ENCODE data around the gene NECAP2. TPM values are rescaled to one million over a fixed set of nuclear protein-coding genes. Genes with fewer than 3 reads are reported as not detected.

The NECAP2 gene
- total RNA-seq, 4 donors from 2014 or later = 43.8 to 56.8 (median 48.6) TPM

- intact Hi-C loops (cut with DNase I) = no loop called here
- Histone ChIP-seq H3K27me3 (no peaks in the 10 kb centered on the region), H3K4me1 (no peaks in the 10 kb centered on the region), H3K27ac (no peak overlapping the region), H3K4me3 (replicated peaks in 1 of 3) (no peak overlapping the region), H3K9me3 (no peaks in the 10 kb centered on the region), H3K36me3 (no peaks in the 10 kb centered on the region)
- 77 to 84% methylated on average over 3 of the region's 3 CpGs for WGBS, 2 donors
- TF ChIP-seq CTCF (IDR thresholded peaks at IDR 0.05) = no peak
- TF ChIP-seq POLR2A (IDR thresholded peaks at IDR 0.05) = no peak
- DNase-seq = no peak
Observed at GRCh38 chr1:16430606-16431005, 9.9 kb upstream of the NECAP2 start.

GRCh38 chr1:16433030-16433429, 7.5 kb upstream of the NECAP2 start:
- TF ChIP-seq CTCF (IDR thresholded peaks at IDR 0.05) = no peak
- no peak for TF ChIP-seq POLR2A (IDR thresholded peaks at IDR 0.05)
- DNase-seq = no peak
- Histone ChIP-seq H3K9me3 (no peaks in the 10 kb centered on the region), H3K4me3 (replicated peaks in 1 of 3) (no peak overlapping the region), H3K4me1 (no peaks in the 10 kb centered on the region), H3K27me3 (no peaks in the 10 kb centered on the region), H3K27ac (no peak overlapping the region), H3K36me3 (no peaks in the 10 kb centered on the region)
- intact Hi-C loops (cut with DNase I) = no loop called here
- 64 to 72% methylated on average over 7 to 9 of the region's 9 CpGs for WGBS, 2 donors

- intact Hi-C loops (cut with DNase I) = no loop called here
- no peak for TF ChIP-seq POLR2A (IDR thresholded peaks at IDR 0.05)
- no peak for TF ChIP-seq CTCF (IDR thresholded peaks at IDR 0.05)
- WGBS, 2 donors = 96 to 98% methylated on average over 4 of the region's 4 CpGs
- Histone ChIP-seq H3K4me1 (no peaks in the 10 kb centered on the region), H3K9me3 (no peaks in the 10 kb centered on the region), H3K27me3 (no peaks in the 10 kb centered on the region), H3K36me3 (no peaks in the 10 kb centered on the region), H3K4me3 (replicated peaks in 1 of 3) (no peak overlapping the region), H3K27ac (no peak overlapping the region)
- no peak for DNase-seq
Observed at GRCh38 chr1:16434007-16434406, 6.5 kb upstream of the NECAP2 start.

GRCh38 chr1:16434501-16434900, 6.0 kb upstream of the NECAP2 start:
- no peak overlapping the region for H3K27ac ChIP-seq
- no peaks in the 10 kb centered on the region for H3K9me3 ChIP-seq
- no peaks in the 10 kb centered on the region for H3K27me3 ChIP-seq
- no peak for DNase-seq
- no peak overlapping the region for H3K4me3 ChIP-seq (replicated peaks in 1 of 3)
- WGBS, 2 donors = 59 to 67% methylated on average over 2 of the region's 2 CpGs
- no peaks in the 10 kb centered on the region for H3K36me3 ChIP-seq
- no peak for TF ChIP-seq CTCF (IDR thresholded peaks at IDR 0.05)
- no peak for TF ChIP-seq POLR2A (IDR thresholded peaks at IDR 0.05)
- intact Hi-C loops (cut with DNase I) = no loop called here
- no peaks in the 10 kb centered on the region for H3K4me1 ChIP-seq

- no peak within 1 kb of the TSS for H3K27ac ChIP-seq
- H3K27me3 ChIP-seq = no peaks in the 10 kb centered on the region
- H3K4me3 ChIP-seq (replicated peaks in 1 of 3) = no peak within 1 kb of the TSS
- WGBS, 2 donors = 78 to 83% methylated on average over 3 of the region's 3 CpGs
- H3K4me1 ChIP-seq = peaks cover 7% of the 10 kb centered on the region in 2 donors
- intact Hi-C loops (cut with DNase I) = no loop called here
- DNase-seq = no peak
- H3K9me3 ChIP-seq = no peaks in the 10 kb centered on the region
- TF ChIP-seq POLR2A (IDR thresholded peaks at IDR 0.05) (no peak), CTCF (IDR thresholded peaks at IDR 0.05) (no peak)
- H3K36me3 ChIP-seq = no peaks in the 10 kb centered on the region
Observed at GRCh38 chr1:16436946-16437474, 3.5 kb upstream of the NECAP2 start, which contains the start of gene SPATA21. Gene SPATA21 (minus strand): TSS chr1:16437424. CDS start chr1:16431371, 6,053 bp downstream.

Measured in thyroid gland (tissue), 4 donors.